Endothelial cell of umbilical vein (primary cell): ENCODE results near the gene PDSS2. TPM values are rescaled to one million over a fixed set of nuclear protein-coding genes. Genes with fewer than 3 reads are reported as not detected.

ENCODE experiments used
- BruUV-seq: library from RNA; stranded (reverse); fragments of 400-500 nt; replicated peaks from 2 replicates; lab custom pipeline; 2021; lab: Mats Ljungman, UMichigan
- CTCF ChIA-PET: fragments of 300-600, 350-600 bp; sonication (Branson Sonifier 250); formaldehyde crosslinking; loops from one replicate; lab custom pipeline; 2021; ENCODE audit warnings: antibody characterized with exemption, inconsistent platforms; lab: Charles Lee
- POLR2A ChIA-PET: fragments of 300-600, 350-600 bp; sonication (Branson Sonifier 250); formaldehyde crosslinking; loops from one replicate; lab custom pipeline; 2021; ENCODE audit warnings: antibody characterized with exemption, inconsistent platforms; lab: Charles Lee
- DNase-seq: peaks from one replicate; pipeline ENCODE4 v3.0.0-alpha.2; 2011; ENCODE audit warnings: low read depth, low spot score
- FAIRE-seq: peaks from 2 replicates; lab custom pipeline; 2011; peaks lifted over from hg19 to GRCh38; lab: Jason Lieb, UNC
- H2AFZ ChIP-seq: 2 replicates; pipeline ENCODE4 v1.6.0; 2012; ENCODE audit warnings: low read depth, low read length, control low read depth, inconsistent platforms
- H3K27ac ChIP-seq: 2 replicates; pipeline ENCODE4 v1.5.1; 2011; ENCODE audit warnings: low read depth, mild to moderate bottlenecking, control low read depth, low read length, moderate library complexity; ENCODE audit not compliant: insufficient read depth
- H3K27me3 ChIP-seq, 2 experiments: 2 replicates each; pipeline versions ENCODE4 v1.6.0 to v1.6.1; 2011; ENCODE audit warnings: low read length in 2 of 2, mixed read lengths in 1 of 2; ENCODE audit not compliant: control insufficient read depth in 2 of 2, insufficient read depth in 2 of 2
- H3K36me3 ChIP-seq, 2 experiments: 2 replicates in 1 of 2; 3 replicates in 1 of 2; pipeline ENCODE4 v1.5.1; 2011; ENCODE audit warnings: low read length in 2 of 2, mild to moderate bottlenecking in 1 of 2, moderate library complexity in 1 of 2; ENCODE audit not compliant: control insufficient read depth in 2 of 2, insufficient read depth in 2 of 2; ENCODE audit errors: extremely low read depth in 1 of 2
- H3K4me1 ChIP-seq: 3 replicates; pipeline ENCODE4 v1.5.1; 2011; ENCODE audit warnings: mild to moderate bottlenecking, low read length; ENCODE audit not compliant: control insufficient read depth, insufficient read depth; ENCODE audit errors: extremely low read depth
- H3K4me2 ChIP-seq: 2 replicates; pipeline ENCODE4 v1.6.1; 2011; ENCODE audit warnings: low read length, control low read depth, mixed read lengths; ENCODE audit not compliant: insufficient read depth
- H3K4me3 ChIP-seq, 3 experiments: fragments of 200-600 bp in 1 of 3; sonication (generic), shearing (Covaris generic) in 1 of 3; replicated peaks in 1 of 3; 2 replicates each; pipeline ENCODE4 v1.5.1; 2011 to 2016; ENCODE audit warnings: control low read depth in 3 of 3, low read length in 3 of 3, mild to moderate bottlenecking in 2 of 3, inconsistent platforms in 1 of 3, low read depth in 1 of 3, moderate library complexity in 1 of 3; ENCODE audit not compliant: insufficient read depth in 1 of 3
- H3K79me2 ChIP-seq: 2 replicates; pipeline ENCODE4 v1.6.0; 2012; ENCODE audit warnings: low read length, inconsistent platforms; ENCODE audit not compliant: control insufficient read depth, insufficient read depth
- H3K9ac ChIP-seq: replicated peaks from 2 replicates; pipeline ENCODE3; 2011; ENCODE audit warnings: low read length, control low read depth; ENCODE audit not compliant: insufficient read depth; ENCODE audit errors: extremely low read depth
- H3K9me1 ChIP-seq: replicated peaks from 3 replicates; pipeline ENCODE4 v1.6.0; 2011; ENCODE audit warnings: mild to moderate bottlenecking, low read length; ENCODE audit not compliant: control insufficient read depth, insufficient read depth; ENCODE audit errors: extremely low read depth
- H3K9me3 ChIP-seq: replicated peaks from 2 replicates; pipeline ENCODE4 v1.5.1; 2012; ENCODE audit warnings: low read length, inconsistent platforms; ENCODE audit not compliant: control insufficient read depth, insufficient read depth
- H4K20me1 ChIP-seq: replicated peaks from 2 replicates; pipeline ENCODE3; 2011; ENCODE audit warnings: mild to moderate bottlenecking, low read length; ENCODE audit not compliant: control insufficient read depth, insufficient read depth; ENCODE audit errors: extremely low read depth
- EZH2 ChIP-seq: IDR thresholded peaks from 2 replicates; pipeline ENCODE4 v1.6.1; 2012; ENCODE audit warnings: borderline replicate concordance, low read depth, mild to moderate bottlenecking, moderate library complexity, low read length, inconsistent platforms; ENCODE audit not compliant: severe bottlenecking
- FOS ChIP-seq: IDR thresholded peaks from 2 replicates; pipeline ENCODE4 v1.6.1; 2011; ENCODE audit warnings: mild to moderate bottlenecking, low read length, moderate library complexity, borderline replicate concordance; ENCODE audit not compliant: insufficient read depth
- GATA2 ChIP-seq: IDR thresholded peaks from 2 replicates; pipeline ENCODE4 v1.7.0; 2011; ENCODE audit warnings: low read depth, mild to moderate bottlenecking, moderate library complexity, mixed read lengths, low read length; ENCODE audit not compliant: insufficient read length, insufficient read depth
- JUN ChIP-seq: IDR thresholded peaks from 2 replicates; pipeline ENCODE4 v1.6.1; 2011; ENCODE audit warnings: borderline replicate concordance, low read depth; ENCODE audit not compliant: insufficient read length, insufficient read depth
- MAX ChIP-seq: IDR thresholded peaks from 2 replicates; pipeline ENCODE4 v1.6.1; 2011; ENCODE audit not compliant: insufficient read depth, insufficient read length
- MYC ChIP-seq: IDR thresholded peaks from one replicate; pipeline ENCODE4 v1.6.1; 2011; ENCODE audit warnings: mild to moderate bottlenecking, low read depth, low read length
- POLR2AphosphoS5 ChIP-seq: IDR thresholded peaks from 2 replicates; pipeline ENCODE4 v1.6.1; 2012; ENCODE audit warnings: low read depth, mild to moderate bottlenecking, control low read depth, low read length, moderate library complexity; ENCODE audit not compliant: insufficient read depth
- dilution Hi-C: fragments of 300-500 bp; cut with MboI; formaldehyde crosslinking; loops from one replicate; pipeline ENCODE4 v1.15.0; 2019; ENCODE audit warnings: low sequenced_read_pairs; ENCODE audit not compliant: extremely low pct_ligation_motif_present
- intact Hi-C: fragments of 100-400 bp; cut with micrococcal nuclease; formaldehyde crosslinking; loops from one replicate; pipeline ENCODE4 v1.10.0; 2022
- polyA plus RNA-seq, 4 experiments: library from polyadenylated mRNA; depleted of rRNA in 3 of 4; stranded (reverse) in 3 of 4; unstranded in 1 of 4; fragments of >200 nt; gene quantifications; 2 replicates each; pipeline versions ENCODE4 v1.2.1 to v1.2.3, GENCODE V29; 2011 to 2012; ENCODE audit warnings: missing spikeins in 1 of 4
- total RNA-seq: library from RNA; stranded (reverse); gene quantifications from 2 replicates; pipeline ENCODE4 v1.2.3, GENCODE V29; 2021

Gene PDSS2
- total and polyA plus RNA-seq, 2 donors (not counting 3 experiments of a cell fraction or from before 2014, with no cell fraction given): 7.6 to 9.3 TPM

- H3K9ac ChIP-seq: no peak overlapping the region
- intact Hi-C loops (loop anchor here (10.0 kb wide), 1 partner anchor 522 kb away; no protein-coding TSS in a partner anchor), dilution Hi-C loops (no loop called here)
- H2AFZ ChIP-seq: no peak overlapping the region
- peak overlapping the region; percentile 31 for H3K4me2 ChIP-seq
- H4K20me1 ChIP-seq: no peaks in the 10 kb centered on the region
- peaks cover 43% of the 10 kb centered on the region for H3K4me1 ChIP-seq
- H3K9me3 ChIP-seq: no peaks in the 10 kb centered on the region
- H3K79me2 ChIP-seq: no peaks in the 10 kb centered on the region
- no peaks in the 10 kb centered on the region for H3K27me3 ChIP-seq
- peak; percentile 35 for FAIRE-seq
- CTCF ChIA-PET: interaction anchor here (0.6 to 1.8 kb wide), 6 partner anchors 9 to 726 kb away, joined by 3 to 6 read pairs (median 4); partner anchors contain the start of gene PDSS2
- POLR2A ChIA-PET: no interaction called here
- DNase-seq: peak; percentile 13
- TF ChIP-seq FOS (peak; percentile 39), POLR2AphosphoS5 (no peak), MAX (no peak), EZH2 (no peak), GATA2 (peak; percentile 7), MYC (no peak), JUN (no peak)
- H3K4me3 ChIP-seq: no peak overlapping the region
- H3K36me3 ChIP-seq: no peaks in the 10 kb centered on the region
- no peaks in the 10 kb centered on the region for H3K9me1 ChIP-seq
- BruUV-seq: no TSS peak
- H3K27ac ChIP-seq: peak overlapping the region; percentile 14
Measured at GRCh38 chr6:107323133-107323785, 136.1 kb downstream of the PDSS2 start.
